T-helper 17 cell (primary cell): ENCODE measurements around the gene USP17L24. TPM values are rescaled to one million over a fixed set of nuclear protein-coding genes. Genes with fewer than 3 reads are reported as not detected.
"Not testable (repeated sequence)": the region's sequence is repeated elsewhere in the genome, so short reads cannot be mapped to it uniquely, and the experiment has no call there.

ENCODE experiments used
- ATAC-seq: fragments of 150-1000 bp; cut with Tn5 transposase; 2 replicates; pipeline ENCODE4 v1.10.0; 2021; ENCODE audit warnings: mild to moderate bottlenecking, moderate library complexity
- DNase-seq, 3 donors: peaks; one replicate each; pipeline versions ENCODE4 v3.0.0 to v3.0.0-alpha.2; 2020 to 2021
- H3K9me3 ChIP-seq: one replicate; pipeline ENCODE4 v1.7.0; 2013; ENCODE audit warnings: low read length, mild to moderate bottlenecking; ENCODE audit not compliant: control insufficient read depth, poor library complexity, severe bottlenecking
- H3K27ac Mint-ChIP-seq: one replicate; pipeline ENCODE4 v1.8.0; 2022; ENCODE audit warnings: mild to moderate bottlenecking, moderate library complexity, mixed read lengths
- H3K27me3 Mint-ChIP-seq: one replicate; pipeline ENCODE4 v1.8.0; 2022; ENCODE audit warnings: mixed read lengths
- H3K36me3 Mint-ChIP-seq: one replicate; pipeline ENCODE4 v1.8.0; 2022; ENCODE audit warnings: low read depth, mixed read lengths
- H3K4me1 Mint-ChIP-seq: one replicate; pipeline ENCODE4 v1.8.0; 2022; ENCODE audit warnings: mild to moderate bottlenecking, mixed read lengths
- H3K4me3 Mint-ChIP-seq: one replicate; pipeline ENCODE4 v1.8.0; 2022; ENCODE audit warnings: mild to moderate bottlenecking, moderate library complexity, mixed read lengths
- total RNA-seq, 4 donors: library from RNA in 2 of 4; stranded (reverse) in 2 of 4; gene quantifications; one replicate each; pipeline ENCODE4 v1.2.3 and lab custom pipeline; 2022 to 2026

USP17L24 gene
- not detected for total RNA-seq
- total RNA-seq (lab: John Stamatoyannopoulos, UW), result 0 reads per million in 2 donors

- not testable (repeated sequence) for H3K4me3 Mint-ChIP-seq, H3K36me3 Mint-ChIP-seq, H3K27me3 Mint-ChIP-seq
Measured at GRCh38 chr4:9324865-9325264, at the start of gene USP17L24. Gene USP17L24, plus strand, starts transcription at chr4:9325165. Its CDS starts 0 bp downstream, at chr4:9325165.

GRCh38 chr4:9324191-9324590 lies 774 bp upstream of the USP17L24 start:
- not testable (repeated sequence) for H3K27ac Mint-ChIP-seq, H3K27me3 Mint-ChIP-seq, H3K9me3 ChIP-seq, H3K36me3 Mint-ChIP-seq, H3K4me3 Mint-ChIP-seq, ATAC-seq, DNase-seq, H3K4me1 Mint-ChIP-seq

More at GRCh38 chr4:9324865-9325264, at the start of gene USP17L24:
- not testable (repeated sequence) for DNase-seq, H3K9me3 ChIP-seq, H3K4me1 Mint-ChIP-seq, ATAC-seq, H3K27ac Mint-ChIP-seq

GRCh38 chr4:9329611-9330010 lies 4.6 kb downstream of the USP17L24 start, which contains the start of gene USP17L25:
Gene USP17L25, plus strand, starts transcription at chr4:9329911. Its CDS starts 0 bp downstream, at chr4:9329911.
- ATAC-seq, H3K9me3 ChIP-seq, H3K4me1 Mint-ChIP-seq, H3K27ac Mint-ChIP-seq, H3K4me3 Mint-ChIP-seq, H3K27me3 Mint-ChIP-seq, H3K36me3 Mint-ChIP-seq, DNase-seq: not testable (repeated sequence)

- H3K4me1 Mint-ChIP-seq, H3K4me3 Mint-ChIP-seq, H3K9me3 ChIP-seq, DNase-seq, H3K27me3 Mint-ChIP-seq, H3K36me3 Mint-ChIP-seq, H3K27ac Mint-ChIP-seq, ATAC-seq: not testable (repeated sequence)
Measured at GRCh38 chr4:9334358-9334757, 9.4 kb downstream of the USP17L24 start, which contains the start of gene USP17L26. Gene USP17L26, plus strand, starts transcription at chr4:9334658. Its CDS starts 0 bp downstream, at chr4:9334658.

- H3K9me3 ChIP-seq, H3K4me3 Mint-ChIP-seq, ATAC-seq: not testable (repeated sequence)
Measured at GRCh38 chr4:9339103-9339502, 14.1 kb downstream of the USP17L24 start, which contains the start of gene USP17L5. Gene USP17L5, plus strand, starts transcription at chr4:9339403. Its CDS starts 0 bp downstream, at chr4:9339403.

GRCh38 chr4:9343848-9344247 lies 18.9 kb downstream of the USP17L24 start, which contains the start of gene USP17L27:
Gene USP17L27, plus strand, starts transcription at chr4:9344148. Its CDS starts 0 bp downstream, at chr4:9344148.
- DNase-seq, H3K4me3 Mint-ChIP-seq, H3K36me3 Mint-ChIP-seq, H3K9me3 ChIP-seq, H3K27ac Mint-ChIP-seq, ATAC-seq, H3K4me1 Mint-ChIP-seq, H3K27me3 Mint-ChIP-seq: not testable (repeated sequence)

More at GRCh38 chr4:9339103-9339502, 14.1 kb downstream of the USP17L24 start, which contains the start of gene USP17L5:
- not testable (repeated sequence) for H3K27ac Mint-ChIP-seq, H3K36me3 Mint-ChIP-seq, H3K4me1 Mint-ChIP-seq, H3K27me3 Mint-ChIP-seq, DNase-seq

GRCh38 chr4:9348593-9348992 lies 23.6 kb downstream of the USP17L24 start, which contains the start of gene USP17L28:
Gene USP17L28, plus strand, starts transcription at chr4:9348893. Its CDS starts 0 bp downstream, at chr4:9348893.
- not testable (repeated sequence) for H3K4me1 Mint-ChIP-seq, H3K9me3 ChIP-seq, ATAC-seq, H3K27ac Mint-ChIP-seq, DNase-seq, H3K4me3 Mint-ChIP-seq, H3K36me3 Mint-ChIP-seq, H3K27me3 Mint-ChIP-seq

GRCh38 chr4:9350866-9351265 lies 25.9 kb downstream of the USP17L24 start:
- not testable (repeated sequence) for H3K27me3 Mint-ChIP-seq, ATAC-seq, DNase-seq, H3K4me1 Mint-ChIP-seq, H3K4me3 Mint-ChIP-seq, H3K9me3 ChIP-seq, H3K36me3 Mint-ChIP-seq, H3K27ac Mint-ChIP-seq

- H3K36me3 Mint-ChIP-seq, H3K4me1 Mint-ChIP-seq, H3K27ac Mint-ChIP-seq, H3K9me3 ChIP-seq, DNase-seq, H3K4me3 Mint-ChIP-seq, H3K27me3 Mint-ChIP-seq, ATAC-seq: not testable (repeated sequence)
Measured at GRCh38 chr4:9353338-9353737, 28.4 kb downstream of the USP17L24 start, which contains the start of gene USP17L29. Gene USP17L29, plus strand, starts transcription at chr4:9353638. Its CDS starts 0 bp downstream, at chr4:9353638.

GRCh38 chr4:9362829-9363228 lies 37.9 kb downstream of the USP17L24 start, which contains the start of gene USP17L30:
Gene USP17L30, plus strand, starts transcription at chr4:9363129. Its CDS starts 0 bp downstream, at chr4:9363129.
- H3K36me3 Mint-ChIP-seq, DNase-seq, ATAC-seq, H3K27ac Mint-ChIP-seq, H3K4me1 Mint-ChIP-seq, H3K27me3 Mint-ChIP-seq, H3K4me3 Mint-ChIP-seq, H3K9me3 ChIP-seq: not testable (repeated sequence)

Other genes with a start within 250 kb of the USP17L24 start
- not detected for gene FAM90A26, start 154.8 kb upstream of the USP17L24 start, total RNA-seq
- gene USP17L10, start 114.5 kb upstream of the USP17L24 start, total RNA-seq, result not detected
- gene USP17L11, start 109.8 kb upstream of the USP17L24 start, total RNA-seq, result not detected
- not detected for gene USP17L12, start 105.0 kb upstream of the USP17L24 start, total RNA-seq
- not detected for gene USP17L13, start 100.3 kb upstream of the USP17L24 start, total RNA-seq
- not detected for gene USP17L15, start 90.8 kb upstream of the USP17L24 start, total RNA-seq
- not detected for gene USP17L17, start 81.3 kb upstream of the USP17L24 start, total RNA-seq
- gene USP17L18, start 76.5 kb upstream of the USP17L24 start, total RNA-seq, result not detected
- not detected for gene USP17L19, start 71.8 kb upstream of the USP17L24 start, total RNA-seq
- not detected for gene USP17L20, start 67.0 kb upstream of the USP17L24 start, total RNA-seq
- gene USP17L21, start 62.3 kb upstream of the USP17L24 start, total RNA-seq, result not detected
- under 1 TPM in 1 of 2 donors, not detected in 1; 0.26 TPM for gene USP17L22, start 57.5 kb upstream of the USP17L24 start, total RNA-seq
- not detected for gene USP17L25, start 4.7 kb downstream of the USP17L24 start, total RNA-seq
- not detected for gene USP17L26, start 9.5 kb downstream of the USP17L24 start, total RNA-seq
- not detected for gene USP17L5, start 14.2 kb downstream of the USP17L24 start, total RNA-seq
- gene USP17L27, start 19.0 kb downstream of the USP17L24 start, total RNA-seq, result not detected
- not detected for gene USP17L28, start 23.7 kb downstream of the USP17L24 start, total RNA-seq
- gene USP17L29, start 28.5 kb downstream of the USP17L24 start, total RNA-seq, result not detected
- gene USP17L30, start 38.0 kb downstream of the USP17L24 start, total RNA-seq, result not detected
- gene DEFB131A, start 119.2 kb downstream of the USP17L24 start, total RNA-seq, result not detected